SU-DHL-6 (cell line): ENCODE results near the gene ATL3.

Source experiments
- H2AFZ ChIP-seq: fragments of 200-600 bp; sonication (generic); 2 replicates; pipeline ENCODE4 v1.6.1; 2014; ENCODE audit warnings: low read depth, mild to moderate bottlenecking, moderate library complexity, mixed read lengths, antibody characterized with exemption, low read length; ENCODE audit not compliant: severe bottlenecking
- H3F3A ChIP-seq: fragments of 200-600 bp; shearing (Covaris generic); 2 replicates; pipeline ENCODE4 v1.6.0; 2016; ENCODE audit warnings: antibody characterized with exemption, mild to moderate bottlenecking; ENCODE audit not compliant: insufficient read depth
- H3K27ac ChIP-seq: fragments of 200-600 bp; sonication (generic); 2 replicates; pipeline ENCODE4 v1.5.1; 2016; ENCODE audit warnings: low read depth, mild to moderate bottlenecking, low read length, moderate library complexity, mixed read lengths
- H3K27me3 ChIP-seq: fragments of 200-600 bp; sonication (generic), shearing (Covaris generic); 2 replicates; pipeline ENCODE4 v1.6.0; 2014; ENCODE audit warnings: mild to moderate bottlenecking, low read length
- H3K36me3 ChIP-seq: fragments of 200-600 bp; sonication (generic); 2 replicates; pipeline ENCODE4 v1.6.1; 2014; ENCODE audit warnings: mild to moderate bottlenecking, low read length, mixed read lengths
- H3K4me2 ChIP-seq: fragments of 300-600, 200-600 bp; shearing (Covaris generic), sonication (generic); 2 replicates; pipeline ENCODE4 v1.6.0; 2014; ENCODE audit warnings: low read length, low read depth, mild to moderate bottlenecking; ENCODE audit not compliant: poor library complexity, severe bottlenecking
- H3K4me3 ChIP-seq: fragments of 200-600 bp; sonication (generic); 2 replicates; pipeline ENCODE4 v1.5.1; 2014; ENCODE audit warnings: antibody characterized with exemption, low read length, mild to moderate bottlenecking, mixed read lengths; ENCODE audit not compliant: insufficient read depth, poor library complexity, severe bottlenecking
- H3K79me2 ChIP-seq: fragments of 200-600 bp; sonication (generic); 2 replicates; pipeline ENCODE4 v1.6.1; 2014; ENCODE audit warnings: mild to moderate bottlenecking, low read length, moderate library complexity; ENCODE audit not compliant: insufficient read depth
- H3K9ac ChIP-seq: fragments of 200-600 bp; sonication (generic); 2 replicates; pipeline ENCODE4 v1.7.0; 2014; ENCODE audit warnings: mild to moderate bottlenecking, low read length
- H3K9me2 ChIP-seq: fragments of 200-600 bp; sonication (generic); replicated peaks from 2 replicates; pipeline ENCODE4 v1.6.1; 2014; ENCODE audit warnings: low read length; ENCODE audit not compliant: insufficient read depth
- H3K9me3 ChIP-seq: fragments of 200-600 bp; sonication (generic); 2 replicates; pipeline ENCODE4 v1.6.1; 2014; ENCODE audit warnings: low read length, mixed read lengths; ENCODE audit not compliant: insufficient read depth
- H4K20me1 ChIP-seq: fragments of 200-600 bp; sonication (generic); 2 replicates; pipeline ENCODE4 v1.6.1; 2014; ENCODE audit warnings: low read depth, mild to moderate bottlenecking, antibody characterized with exemption, low read length, moderate library complexity, mixed read lengths
- CTCF ChIP-seq: fragments of 200-600 bp; sonication (generic); IDR thresholded peaks from one replicate; pipeline ENCODE4 v1.5.1; 2017; ENCODE audit warnings: antibody characterized with exemption, mild to moderate bottlenecking, low read length, moderate library complexity; ENCODE audit not compliant: insufficient read depth, poor library complexity, severe bottlenecking
- EZH2phosphoT487 ChIP-seq: fragments of 200-600 bp; sonication (generic), shearing (Covaris generic); conservative IDR thresholded peaks from 2 replicates; pipeline ENCODE4 v1.6.1; 2018; ENCODE audit warnings: mild to moderate bottlenecking, antibody characterized with exemption, low read length, moderate library complexity, mixed read lengths

Gene ATL3, protein sequence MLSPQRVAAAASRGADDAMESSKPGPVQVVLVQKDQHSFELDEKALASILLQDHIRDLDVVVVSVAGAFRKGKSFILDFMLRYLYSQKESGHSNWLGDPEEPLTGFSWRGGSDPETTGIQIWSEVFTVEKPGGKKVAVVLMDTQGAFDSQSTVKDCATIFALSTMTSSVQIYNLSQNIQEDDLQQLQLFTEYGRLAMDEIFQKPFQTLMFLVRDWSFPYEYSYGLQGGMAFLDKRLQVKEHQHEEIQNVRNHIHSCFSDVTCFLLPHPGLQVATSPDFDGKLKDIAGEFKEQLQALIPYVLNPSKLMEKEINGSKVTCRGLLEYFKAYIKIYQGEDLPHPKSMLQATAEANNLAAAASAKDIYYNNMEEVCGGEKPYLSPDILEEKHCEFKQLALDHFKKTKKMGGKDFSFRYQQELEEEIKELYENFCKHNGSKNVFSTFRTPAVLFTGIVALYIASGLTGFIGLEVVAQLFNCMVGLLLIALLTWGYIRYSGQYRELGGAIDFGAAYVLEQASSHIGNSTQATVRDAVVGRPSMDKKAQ

GRCh38 chr11:63671322-63672155, at the start of gene ATL3:
Gene ATL3, minus strand, starts transcription at chr11:63671376. Its CDS starts 41 bp downstream, at chr11:63671335.
- H3K9me2 ChIP-seq: no peaks in the 10 kb centered on the region
- peaks cover 42% of the 10 kb centered on the region for H3K79me2 ChIP-seq
- TF ChIP-seq CTCF: no peak
- H3K4me3 ChIP-seq: peak within 1 kb of the TSS; percentile 80
- no peaks in the 10 kb centered on the region for H3K27me3 ChIP-seq
- no peaks in the 10 kb centered on the region for H3K36me3 ChIP-seq
- H3K9me3 ChIP-seq: no peaks in the 10 kb centered on the region
- H3K4me2 ChIP-seq: peak within 1 kb of the TSS; percentile 72
- H3K9ac ChIP-seq: peak within 1 kb of the TSS; percentile 91
- H3K27ac ChIP-seq: peak within 1 kb of the TSS; percentile 70
- H3F3A ChIP-seq: peaks cover 7% of the 10 kb centered on the region; the same call in 1 of the 2 replicates
- 0 out of 2 replicates have a peak, but pooled peaks cover 4% of the 10 kb centered on the region for H4K20me1 ChIP-seq
- peak within 1 kb of the TSS; percentile 91 for H2AFZ ChIP-seq

GRCh38 chr11:63720611-63721010, 49.4 kb upstream of the ATL3 start:
- H3F3A ChIP-seq: no peaks in the 10 kb centered on the region; the same call in none of the 2 replicates
- no peak overlapping the region for H3K4me2 ChIP-seq
- H2AFZ ChIP-seq: no peak overlapping the region
- TF ChIP-seq EZH2phosphoT487 (no peak), CTCF (no peak)
- no peaks in the 10 kb centered on the region for H3K27me3 ChIP-seq
- no peak overlapping the region for H3K9ac ChIP-seq
- no peaks in the 10 kb centered on the region for H3K9me2 ChIP-seq
- H3K9me3 ChIP-seq: no peaks in the 10 kb centered on the region
- no peak overlapping the region for H3K4me3 ChIP-seq
- H3K79me2 ChIP-seq: peaks cover 55% of the 10 kb centered on the region
- H3K36me3 ChIP-seq: no peaks in the 10 kb centered on the region
- H3K27ac ChIP-seq: no peak overlapping the region
- H4K20me1 ChIP-seq: 0 out of 2 replicates have a peak, but pooled peaks cover 4% of the 10 kb centered on the region

DNA sequence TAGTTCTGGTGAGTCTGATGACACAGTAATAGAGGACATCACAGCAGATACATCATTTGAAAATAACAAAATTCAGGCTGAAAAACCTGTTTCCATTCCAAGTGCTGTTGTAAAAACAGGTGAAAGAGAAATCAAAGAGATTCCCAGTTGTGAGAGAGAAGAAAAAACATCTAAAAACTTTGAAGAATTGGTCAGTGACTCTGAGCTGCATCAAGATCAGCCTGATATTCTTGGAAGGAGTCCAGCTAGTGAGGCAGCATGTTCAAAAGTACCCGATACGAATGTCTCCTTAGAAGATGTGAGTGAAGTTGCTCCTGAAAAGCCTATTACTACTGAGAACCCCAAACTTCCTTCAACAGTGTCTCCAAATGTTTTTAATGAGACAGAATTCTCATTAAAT, 48.8 kb upstream of the ATL3 start:
- H3K79me2 ChIP-seq: peaks cover 56% of the 10 kb centered on the region

More for the DNA sequence above, 48.8 kb upstream of the ATL3 start:
- H2AFZ ChIP-seq: no peak overlapping the region
- H3K9ac ChIP-seq: no peak overlapping the region
- no peaks in the 10 kb centered on the region for H3K27me3 ChIP-seq
- H3K9me2 ChIP-seq: no peaks in the 10 kb centered on the region
- no peak overlapping the region for H3K4me3 ChIP-seq
- no peaks in the 10 kb centered on the region; the same call in none of the 2 replicates for H3F3A ChIP-seq
- no peak overlapping the region for H3K27ac ChIP-seq
- H4K20me1 ChIP-seq: 0 out of 2 replicates have a peak, but pooled peaks cover 4% of the 10 kb centered on the region
- no peak overlapping the region for H3K4me2 ChIP-seq
- H3K9me3 ChIP-seq: no peaks in the 10 kb centered on the region
- no peak for TF ChIP-seq EZH2phosphoT487
- TF ChIP-seq CTCF: no peak
- no peaks in the 10 kb centered on the region for H3K36me3 ChIP-seq
